CD4-positive, alpha-beta T cell treated with Interferon gamma for 1 hour (primary cell): ENCODE measurements around the gene ARV1.
"Not testable (repeated sequence)": the region's sequence is repeated elsewhere in the genome, so short reads cannot be mapped to it uniquely, and the experiment has no call there.

Experiments
- DNase-seq: peaks from one replicate; pipeline ENCODE4 v3.0.0-alpha.2; 2020

ARV1 gene

DNA sequence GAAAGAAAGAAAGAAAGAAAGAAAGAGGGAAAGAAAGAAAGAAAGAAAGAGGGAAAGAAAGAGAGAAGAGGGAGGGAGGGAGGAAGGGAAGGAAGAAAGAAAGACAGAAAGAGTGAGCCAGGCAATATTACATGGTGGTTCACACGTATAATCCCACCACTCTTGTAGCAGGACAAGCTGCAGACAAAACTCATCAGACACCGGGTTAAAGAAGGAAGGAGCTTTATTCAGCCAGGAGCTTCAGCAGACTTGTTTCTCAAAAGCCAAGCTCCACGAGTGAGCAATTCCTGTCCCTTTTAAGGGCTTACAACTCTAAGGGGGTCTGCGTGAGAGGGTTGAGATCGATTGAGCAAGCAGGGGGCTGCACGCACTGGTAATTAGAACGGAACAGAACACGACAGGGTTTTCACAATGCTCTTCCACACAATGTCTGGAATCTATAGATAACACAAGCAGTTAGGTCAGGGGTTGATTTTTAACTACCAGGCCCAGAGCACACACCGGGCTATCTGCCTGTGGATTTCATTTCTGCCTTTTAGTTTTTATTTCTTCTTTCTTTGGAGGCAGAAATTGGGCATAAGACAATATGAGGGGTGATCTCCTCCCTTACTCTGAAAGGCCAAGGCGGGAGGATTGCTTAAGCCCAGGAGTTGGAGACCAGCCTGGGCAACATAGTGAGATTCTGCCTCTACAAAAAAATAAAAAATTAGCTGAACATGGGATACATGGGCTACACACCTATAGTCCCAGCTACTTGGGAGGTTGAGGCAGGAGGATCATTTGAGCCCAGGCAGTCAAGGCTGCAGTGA lies 67.2 kb downstream of the ARV1 start:
- DNase-seq: not testable (repeated sequence)

DNA sequence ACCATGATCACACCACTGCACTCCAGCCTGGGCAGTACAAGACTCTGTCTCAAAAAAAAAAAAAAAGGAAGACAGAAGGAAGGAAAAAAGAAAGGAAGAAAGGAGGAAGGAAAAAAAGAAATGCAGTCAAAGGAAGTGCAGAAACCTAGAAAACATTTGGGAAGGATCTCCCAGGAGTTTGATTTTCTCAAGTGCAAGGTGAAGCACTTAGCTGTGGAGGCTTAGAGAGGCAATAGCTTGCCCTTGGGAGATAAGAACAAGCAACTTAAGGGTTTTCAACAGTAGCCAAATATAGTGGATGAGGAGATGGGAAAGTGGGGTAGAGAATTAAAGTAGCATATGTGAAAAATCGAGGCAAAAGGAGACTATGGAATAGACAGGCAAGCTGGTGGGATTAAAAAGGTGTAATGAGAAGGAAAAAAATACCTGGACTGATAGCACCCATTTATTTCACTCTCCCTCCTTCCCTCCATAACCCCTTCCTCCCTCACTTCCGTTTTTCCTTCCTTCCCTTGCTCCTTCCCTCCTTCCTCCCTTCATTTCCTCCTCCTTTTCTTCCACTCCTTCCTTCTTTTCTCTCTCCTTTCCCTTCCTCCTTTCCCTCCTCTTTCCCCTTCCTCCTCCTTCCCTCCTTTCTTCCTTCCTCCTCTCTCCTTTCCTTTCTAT lies 68.0 kb downstream of the ARV1 start:
- no peak for DNase-seq

DNA sequence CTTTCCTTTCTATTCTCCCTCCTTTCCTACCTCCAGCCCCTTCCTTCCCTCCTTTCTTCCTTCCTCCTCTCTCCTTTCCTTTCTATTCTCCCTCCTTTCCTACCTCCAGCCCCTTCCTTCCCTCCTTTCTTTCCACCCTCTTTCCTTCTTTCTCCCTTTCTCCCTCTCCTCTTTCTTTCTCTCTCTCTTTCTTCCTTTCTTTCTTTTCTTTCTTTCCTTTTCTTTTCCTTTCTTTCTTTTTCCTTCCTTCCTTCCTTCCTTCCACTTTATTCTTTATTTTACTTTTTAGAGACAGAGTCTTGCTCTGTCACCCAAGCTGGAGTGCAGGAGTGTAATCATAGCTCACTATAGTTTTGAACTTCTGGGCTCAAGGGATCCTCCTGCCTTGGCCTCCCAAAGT lies 68.6 kb downstream of the ARV1 start:
- DNase-seq: not testable (repeated sequence)

DNA sequence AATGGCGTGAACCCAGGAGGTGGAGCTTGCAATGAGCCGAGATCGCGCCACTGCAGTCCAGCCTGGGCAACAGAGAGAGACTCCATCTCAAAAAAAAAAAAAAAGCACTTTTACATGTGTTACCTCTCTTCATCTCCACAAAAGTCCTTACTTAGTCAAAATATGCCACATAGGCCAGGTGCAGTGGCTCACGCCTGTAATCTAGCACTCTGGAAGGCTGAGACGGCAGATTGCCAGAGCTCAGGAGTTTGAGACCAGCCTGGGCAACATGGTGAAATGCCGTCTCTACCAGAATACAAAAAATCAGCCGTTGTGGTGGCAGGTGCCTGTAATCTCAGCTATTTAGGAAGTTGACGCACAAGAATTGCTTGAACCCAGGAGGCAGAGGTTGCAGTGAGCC lies 69.5 kb downstream of the ARV1 start:
- DNase-seq: not testable (repeated sequence)

GRCh38 chr1:231049121-231049979 lies 70.5 kb downstream of the ARV1 start:
- no peak for DNase-seq
